Upper lobe of left lung (tissue), 4 donors: ENCODE results near the gene PA2G4.

Experiments
- EP300 ChIP-seq, 4 donors: sonication (generic); formaldehyde crosslinking; IDR thresholded peaks; one replicate each; pipeline ENCODE4 v1.5.1; 2017; ENCODE audit warnings: antibody characterized with exemption in 4 of 4, control low read depth in 2 of 4
- POLR2A ChIP-seq, 4 donors: fragments of 450-650 bp; IDR thresholded peaks; one replicate each; pipeline ENCODE4 v1.5.1; 2016 to 2017; ENCODE audit warnings: antibody characterized with exemption in 4 of 4, mild to moderate bottlenecking in 2 of 4
- POLR2AphosphoS5 ChIP-seq, 2 donors: sonication (generic); formaldehyde crosslinking; IDR thresholded peaks; one replicate each; pipeline ENCODE4 v1.5.1; 2017; ENCODE audit warnings: antibody characterized with exemption in 2 of 2
- TF ChIP-seq, protein P1 (sequence below), 6 experiments: fragments of 450-650 bp in 4 of 6; fragments of 200-600 bp in 2 of 6; sonication (generic) in 2 of 6; IDR thresholded peaks; one replicate each; pipeline ENCODE4 v1.5.1; 2016 to 2019; ENCODE audit warnings: antibody characterized with exemption in 6 of 6

DNA sequence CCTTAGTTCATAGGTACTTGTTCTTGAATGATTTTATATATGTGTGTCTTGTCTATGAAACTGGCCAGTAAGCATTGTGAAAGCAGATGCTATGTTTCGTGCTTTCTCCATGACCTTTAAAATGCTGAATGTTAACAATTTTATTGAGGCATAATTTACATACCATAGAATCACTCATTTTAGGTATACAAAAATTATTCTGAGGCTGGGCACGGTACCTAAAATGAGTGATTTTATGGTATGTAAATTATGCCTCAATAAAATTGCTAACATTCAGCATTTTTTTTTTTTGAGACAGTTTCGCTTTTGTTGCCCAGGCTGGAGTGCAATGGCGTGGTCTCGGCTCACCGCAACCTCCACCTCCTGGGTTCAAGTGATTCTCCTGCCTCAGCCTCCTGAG, 30.5 kb downstream of the PA2G4 start:
- TF ChIP-seq, protein P1, sequence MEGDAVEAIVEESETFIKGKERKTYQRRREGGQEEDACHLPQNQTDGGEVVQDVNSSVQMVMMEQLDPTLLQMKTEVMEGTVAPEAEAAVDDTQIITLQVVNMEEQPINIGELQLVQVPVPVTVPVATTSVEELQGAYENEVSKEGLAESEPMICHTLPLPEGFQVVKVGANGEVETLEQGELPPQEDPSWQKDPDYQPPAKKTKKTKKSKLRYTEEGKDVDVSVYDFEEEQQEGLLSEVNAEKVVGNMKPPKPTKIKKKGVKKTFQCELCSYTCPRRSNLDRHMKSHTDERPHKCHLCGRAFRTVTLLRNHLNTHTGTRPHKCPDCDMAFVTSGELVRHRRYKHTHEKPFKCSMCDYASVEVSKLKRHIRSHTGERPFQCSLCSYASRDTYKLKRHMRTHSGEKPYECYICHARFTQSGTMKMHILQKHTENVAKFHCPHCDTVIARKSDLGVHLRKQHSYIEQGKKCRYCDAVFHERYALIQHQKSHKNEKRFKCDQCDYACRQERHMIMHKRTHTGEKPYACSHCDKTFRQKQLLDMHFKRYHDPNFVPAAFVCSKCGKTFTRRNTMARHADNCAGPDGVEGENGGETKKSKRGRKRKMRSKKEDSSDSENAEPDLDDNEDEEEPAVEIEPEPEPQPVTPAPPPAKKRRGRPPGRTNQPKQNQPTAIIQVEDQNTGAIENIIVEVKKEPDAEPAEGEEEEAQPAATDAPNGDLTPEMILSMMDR (IDR thresholded peaks at IDR 0.05) = no peak
- TF ChIP-seq POLR2A (IDR thresholded peaks at IDR 0.05) = no peak
- no peak for TF ChIP-seq POLR2AphosphoS5 (IDR thresholded peaks at IDR 0.05)
- no peak for TF ChIP-seq EP300 (IDR thresholded peaks at IDR 0.05)
